GM12892 (cell line): ENCODE data around the gene CHD5.

ENCODE experiments used
- DNase-seq: peaks from one replicate; pipeline ENCODE4 v3.0.0; 2011; ENCODE audit not compliant: insufficient read length
- FAIRE-seq: peaks from 2 replicates; lab custom pipeline; 2011; peaks lifted over from hg19 to GRCh38; lab: Jason Lieb, UNC
- POLR2A ChIP-seq: IDR thresholded peaks from 2 replicates; pipeline ENCODE4 v1.6.1; 2011; ENCODE audit warnings: low read depth, low read length, control low read depth
- POLR2AphosphoS5 ChIP-seq: IDR thresholded peaks from 2 replicates; pipeline ENCODE4 v1.6.1; 2011; ENCODE audit warnings: low read depth, low read length, control low read depth
- TAF1 ChIP-seq: IDR thresholded peaks from 2 replicates; pipeline ENCODE4 v1.6.1; 2011; ENCODE audit warnings: low read depth, mild to moderate bottlenecking, control low read depth, low read length, borderline replicate concordance

The CHD5 gene

DNA sequence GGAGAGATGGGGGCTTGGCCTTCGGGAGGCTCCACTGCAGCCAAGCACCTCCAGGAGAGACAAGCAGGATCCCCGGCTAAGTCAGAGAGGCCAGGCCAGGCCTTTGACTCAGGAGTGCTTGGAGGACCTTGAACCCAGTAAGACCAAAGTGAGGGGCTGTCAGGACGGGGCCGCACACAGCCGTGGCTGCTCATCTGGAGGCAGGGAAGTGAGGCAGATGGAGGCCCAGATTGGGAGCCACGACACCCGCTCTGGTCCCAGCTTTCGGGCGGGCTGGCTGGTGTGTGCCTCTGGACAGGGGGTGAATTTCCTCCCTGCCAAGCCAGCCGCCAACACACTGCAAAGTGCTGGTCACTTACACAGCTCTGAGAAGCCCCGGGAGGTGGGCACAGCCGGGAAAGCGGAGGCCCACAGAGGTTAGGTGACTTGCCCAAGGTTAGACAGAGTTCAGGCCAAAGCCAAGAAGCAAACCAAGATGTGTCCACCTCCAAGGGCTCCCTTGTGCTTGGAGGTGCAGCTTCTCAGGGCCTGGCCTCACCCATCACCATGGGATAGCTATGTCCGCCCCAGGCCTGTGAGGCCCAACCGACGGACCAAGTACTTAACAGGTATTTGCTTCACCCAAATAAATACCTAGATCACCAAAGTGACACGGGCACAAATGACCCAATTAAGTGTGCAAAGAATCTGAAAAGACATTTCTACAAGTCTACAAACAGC lies 58.3 kb downstream of the CHD5 start:
- FAIRE-seq (no peak), DNase-seq (no peak)
- TF ChIP-seq TAF1 (no peak), POLR2AphosphoS5 (no peak), POLR2A (no peak)

DNA sequence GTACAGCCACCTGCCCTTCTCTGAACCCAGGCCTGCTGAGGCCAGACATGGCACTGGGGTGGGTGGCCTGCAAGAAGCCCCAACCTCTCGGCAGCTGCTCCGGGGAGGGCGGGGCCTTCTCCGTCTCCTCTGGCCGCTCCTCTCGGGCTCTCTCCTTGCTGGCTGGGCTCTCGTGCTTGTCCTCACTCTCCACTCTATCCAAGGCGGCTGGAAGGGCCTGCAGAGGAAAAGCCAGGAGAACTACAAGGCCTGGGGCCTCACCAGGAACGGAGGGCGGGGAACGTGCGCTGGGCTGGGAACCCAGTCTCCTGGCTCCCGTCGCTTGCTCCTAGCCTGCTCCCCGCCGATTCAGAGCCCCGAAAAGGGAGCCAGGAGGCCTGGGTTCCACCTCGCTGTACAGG lies 59.1 kb downstream of the CHD5 start:
- no peak for TF ChIP-seq POLR2AphosphoS5
- FAIRE-seq (no peak), DNase-seq (no peak)

DNA sequence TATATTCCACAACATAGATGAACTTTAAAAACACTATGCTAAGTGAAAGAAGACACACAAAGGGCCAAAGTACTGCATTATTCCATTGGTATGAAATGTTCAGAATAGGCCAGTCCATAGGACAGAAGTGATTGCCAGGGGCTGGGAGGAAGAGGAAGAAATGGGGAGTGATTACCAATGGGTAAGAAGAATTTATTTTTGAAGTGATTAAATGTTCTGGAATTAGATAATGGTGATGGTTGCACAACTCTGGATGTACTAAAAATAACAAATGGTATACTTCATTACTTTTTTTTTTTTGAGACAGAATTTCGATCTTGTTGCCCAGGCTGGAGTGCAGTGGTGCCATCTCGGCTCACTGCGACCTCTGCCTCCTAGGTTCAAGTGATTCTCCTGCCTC lies 61.7 kb downstream of the CHD5 start:
- TF ChIP-seq POLR2AphosphoS5 (no peak), TAF1 (no peak), POLR2A (no peak)
- FAIRE-seq (no peak), DNase-seq (no peak)

DNA sequence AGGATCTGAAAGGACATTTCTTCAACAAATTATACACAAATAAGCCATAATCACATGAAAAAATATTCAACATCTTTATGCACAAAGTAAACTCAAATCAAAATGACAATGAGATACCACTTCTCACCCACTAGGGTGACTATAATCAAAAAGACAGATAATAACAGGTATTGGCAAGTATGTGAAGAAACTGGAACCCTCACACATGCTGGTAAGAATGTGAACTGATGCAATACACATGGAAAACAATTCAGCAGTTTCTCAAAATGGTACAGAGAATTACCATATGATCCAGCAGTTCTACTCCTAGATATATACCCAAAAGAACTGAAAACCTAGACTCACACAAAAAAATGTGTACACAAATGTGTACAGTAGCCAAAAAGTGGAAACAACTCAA lies 62.5 kb downstream of the CHD5 start:
- no peak for TF ChIP-seq POLR2A
- TF ChIP-seq POLR2AphosphoS5, result no peak
- TF ChIP-seq TAF1, result no peak
- no peak for FAIRE-seq
- DNase-seq, result no peak

DNA sequence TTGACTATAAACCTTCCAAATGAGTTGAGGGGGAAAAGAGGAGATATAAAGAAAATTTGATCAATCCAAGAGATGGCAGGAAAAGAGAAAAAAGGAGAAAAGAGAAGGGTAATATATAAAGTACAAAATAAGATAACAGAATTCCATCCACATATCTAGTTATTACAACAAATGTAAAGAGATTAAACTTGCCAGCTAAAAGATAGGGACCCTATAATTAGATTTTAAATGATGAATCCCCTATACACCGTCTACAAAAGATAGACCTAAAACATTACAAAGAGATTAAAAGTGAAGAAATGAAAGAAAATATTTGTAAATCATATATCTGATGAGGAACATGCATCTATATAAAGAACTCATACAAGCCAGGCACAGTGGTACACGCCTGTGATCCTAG lies 63.1 kb downstream of the CHD5 start:
- FAIRE-seq, result no peak
- no peak for DNase-seq
- TF ChIP-seq POLR2AphosphoS5 (no peak), POLR2A (no peak)

DNA sequence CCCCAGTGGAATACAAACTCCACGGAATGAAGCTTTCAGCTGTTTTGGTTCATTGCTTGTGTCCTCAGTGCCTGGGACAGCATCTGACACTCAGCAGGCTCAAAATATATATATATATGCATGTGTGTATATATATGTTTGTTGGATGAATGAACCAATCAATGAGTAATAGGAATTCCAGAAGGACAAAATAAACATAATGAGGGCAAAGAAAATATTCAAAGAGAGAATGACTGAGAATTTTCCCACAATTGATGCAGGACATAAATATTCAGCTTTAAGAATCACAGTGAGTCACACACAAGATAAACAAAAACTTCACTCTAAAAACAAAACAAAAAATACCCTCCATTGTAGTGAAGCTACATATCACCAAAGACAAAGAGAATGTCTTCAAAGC lies 64.0 kb downstream of the CHD5 start:
- TF ChIP-seq TAF1, result no peak
- TF ChIP-seq POLR2A, result no peak
- TF ChIP-seq POLR2AphosphoS5, result no peak
- no peak for FAIRE-seq
- no peak for DNase-seq

DNA sequence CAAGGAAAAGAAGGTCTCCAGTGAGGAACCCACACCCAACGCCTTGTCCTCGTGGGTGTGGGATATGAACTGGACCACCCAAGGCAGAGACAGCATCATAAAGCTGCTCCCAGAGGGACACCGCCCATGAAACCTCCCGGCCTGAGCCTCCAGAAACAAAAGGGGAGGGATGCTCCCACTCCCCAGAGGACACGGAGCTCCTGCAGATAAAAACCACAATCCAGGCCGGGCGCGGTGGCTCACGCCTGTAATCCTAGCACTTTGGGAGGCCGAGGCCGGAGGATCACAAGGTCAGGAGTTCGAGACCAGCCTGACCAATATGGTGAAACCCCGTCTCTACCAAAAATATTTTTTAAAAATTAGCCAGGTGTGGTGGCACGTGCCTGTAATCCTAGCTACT lies 66.4 kb downstream of the CHD5 start:
- no peak for TF ChIP-seq TAF1
- no peak for TF ChIP-seq POLR2AphosphoS5
- TF ChIP-seq POLR2A, result no peak
- no peak for FAIRE-seq

DNA sequence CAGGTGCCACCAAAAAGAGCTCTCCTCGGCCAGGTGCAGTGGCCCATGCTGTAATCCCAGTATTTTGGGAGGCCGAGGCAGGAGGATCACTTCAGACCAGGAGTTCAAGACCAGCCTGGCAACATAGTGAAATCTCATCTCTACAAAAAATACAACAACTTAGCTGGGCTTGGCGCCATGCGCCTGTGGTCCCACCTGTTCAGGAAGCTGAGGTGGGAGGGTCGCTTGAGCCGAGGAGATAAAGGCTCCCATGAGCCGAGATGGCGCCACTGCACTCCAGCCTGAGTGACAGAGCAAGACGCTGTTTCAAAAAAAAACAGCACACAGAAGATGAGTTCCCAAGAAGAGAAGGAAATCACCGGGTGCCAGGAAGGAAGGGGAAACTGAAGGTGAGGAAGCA lies 67.0 kb downstream of the CHD5 start:
- TF ChIP-seq POLR2A (no peak), TAF1 (no peak), POLR2AphosphoS5 (no peak)
- FAIRE-seq (no peak), DNase-seq (no peak)

More for the DNA sequence above, 66.4 kb downstream of the CHD5 start:
- no peak for DNase-seq

DNA sequence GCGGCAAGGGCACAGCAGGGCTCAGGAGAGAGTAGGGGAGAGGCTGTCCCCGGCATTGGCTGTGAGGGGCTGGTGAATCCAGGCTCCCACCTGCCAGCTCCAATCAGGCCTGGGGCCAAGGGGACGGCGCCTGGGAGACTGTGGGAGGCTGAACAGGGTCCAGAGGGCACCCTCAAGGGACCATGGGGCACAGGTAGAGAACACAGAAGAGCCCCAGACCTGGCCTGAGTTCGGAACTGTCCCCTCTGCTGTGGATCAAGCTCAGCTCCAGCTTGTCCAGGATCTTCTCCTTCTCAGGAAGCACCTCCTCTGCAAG lies 67.5 kb downstream of the CHD5 start:
- DNase-seq, result no peak
- FAIRE-seq, result no peak
- TF ChIP-seq TAF1, result no peak
- no peak for TF ChIP-seq POLR2AphosphoS5
- TF ChIP-seq POLR2A, result no peak

DNA sequence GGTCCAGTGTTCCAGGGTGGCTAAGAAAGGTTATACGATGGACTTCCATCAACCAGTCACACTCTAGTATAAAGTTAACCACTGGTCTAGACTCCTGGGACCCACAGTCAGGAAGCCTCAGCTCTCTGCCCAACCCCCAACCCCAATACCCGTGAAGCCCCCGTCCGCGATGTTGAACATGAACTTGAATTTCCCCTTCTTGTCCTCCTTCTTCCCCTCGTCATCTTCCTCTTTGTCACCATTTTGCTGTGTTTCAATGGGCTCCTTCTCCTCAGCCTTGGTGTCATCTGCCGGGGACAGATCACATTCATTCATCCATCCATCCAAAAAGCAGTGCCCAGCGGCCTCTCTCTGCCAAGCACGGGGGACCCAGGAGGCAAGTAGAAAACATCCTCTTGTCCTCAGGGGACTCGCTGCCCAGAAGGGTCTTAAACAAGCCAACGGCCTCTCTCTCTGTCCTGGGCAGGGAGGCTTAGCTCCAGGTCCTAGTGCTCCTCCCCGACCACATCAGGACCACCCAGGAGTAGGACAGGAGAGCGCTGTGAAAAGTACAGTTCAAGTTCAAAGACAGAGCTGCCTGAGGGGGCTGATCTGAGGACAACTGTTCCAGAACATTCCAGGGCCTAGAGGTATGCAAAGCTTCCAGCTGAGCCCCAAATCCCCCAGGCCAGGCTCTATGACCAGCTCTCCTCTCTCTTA lies 68.0 kb downstream of the CHD5 start:
- no peak for TF ChIP-seq POLR2A
- TF ChIP-seq POLR2AphosphoS5, result no peak
- DNase-seq (no peak), FAIRE-seq (no peak)

DNA sequence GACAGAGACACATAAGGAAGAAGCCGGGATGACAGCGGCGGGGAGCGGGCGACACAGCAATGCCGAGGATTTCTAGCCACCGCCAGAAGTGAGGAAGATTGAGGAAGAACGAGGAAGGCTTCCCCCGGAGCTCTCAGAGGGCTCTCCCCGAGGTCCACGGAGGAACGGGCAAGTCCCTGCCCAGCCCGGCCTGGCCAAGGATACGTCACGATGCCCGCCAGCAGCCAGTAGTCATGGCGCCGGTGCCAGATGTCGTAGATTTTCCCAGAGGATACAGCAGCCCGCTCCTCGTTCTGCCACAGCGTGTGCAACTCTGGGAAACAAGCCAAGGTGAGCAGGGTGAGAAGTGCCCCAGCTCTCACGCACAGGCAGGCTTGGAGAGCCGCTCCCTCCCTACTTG lies 68.5 kb downstream of the CHD5 start:
- FAIRE-seq (no peak), DNase-seq (no peak)
- TF ChIP-seq POLR2AphosphoS5, result no peak
- TF ChIP-seq POLR2A, result no peak
- TF ChIP-seq TAF1, result no peak

DNA sequence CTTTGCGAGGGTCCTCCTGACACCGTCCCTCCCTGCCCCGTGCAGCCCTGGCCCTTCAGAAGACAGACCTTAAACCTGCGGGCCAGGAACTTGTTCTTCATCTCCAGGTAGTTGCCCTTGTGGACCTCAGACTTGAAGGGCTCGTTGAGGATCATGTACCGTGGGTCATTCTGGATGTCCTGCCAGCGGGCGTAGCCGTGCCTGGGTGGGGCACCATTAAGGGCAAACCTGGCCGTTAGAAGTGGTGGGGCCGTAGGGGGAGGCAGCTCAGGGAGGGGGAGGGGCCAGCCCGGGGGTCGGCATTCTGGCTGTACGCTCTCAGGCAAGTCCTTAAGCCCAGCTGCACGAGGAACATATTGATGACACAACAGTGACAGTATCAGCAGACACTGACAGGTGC lies 69.8 kb downstream of the CHD5 start:
- FAIRE-seq, result no peak
- no peak for DNase-seq
- TF ChIP-seq POLR2A (no peak), POLR2AphosphoS5 (no peak), TAF1 (no peak)
